HG03342 (cell line): ENCODE measurements around the gene RAI2.
"Not testable (repeated sequence)": the region's sequence is repeated elsewhere in the genome, so short reads cannot be mapped to it uniquely, and the experiment has no call there.

ENCODE experiments used
- ATAC-seq: cut with Tn5 transposase; IDR thresholded peaks from one replicate; pipeline ENCODE4 v1.9.1; 2021; ENCODE audit warnings: mild to moderate bottlenecking, moderate library complexity; ENCODE audit not compliant: unreplicated experiment

RAI2 gene

GRCh38 chrX:17787557-17787956 is 73.5 kb downstream of the RAI2 start:
- no peak for ATAC-seq

- ATAC-seq, result not testable (repeated sequence)
These were observed 74.3 kb downstream of the RAI2 start for GRCh38 chrX:17786554-17787347.

- ATAC-seq, result no peak
These were observed 81.7 kb downstream of the RAI2 start for GRCh38 chrX:17779434-17779833.

- ATAC-seq, result no peak
These were observed 82.1 kb downstream of the RAI2 start for GRCh38 chrX:17778997-17779396.

GRCh38 chrX:17774053-17774452 is 87.0 kb downstream of the RAI2 start:
- no peak for ATAC-seq

- ATAC-seq, result no peak
These were observed 87.7 kb downstream of the RAI2 start for GRCh38 chrX:17773221-17773876.

GRCh38 chrX:17769701-17770269 is 91.3 kb downstream of the RAI2 start:
- no peak for ATAC-seq

GRCh38 chrX:17768997-17769396 is 92.1 kb downstream of the RAI2 start:
- ATAC-seq, result no peak

GRCh38 chrX:17767734-17768133 is 93.4 kb downstream of the RAI2 start:
- ATAC-seq, result no peak

- ATAC-seq, result no peak
These were observed 101.1 kb downstream of the RAI2 start for GRCh38 chrX:17759990-17760389.

- peak; percentile 76 for ATAC-seq
These were observed 102.7 kb downstream of the RAI2 start for GRCh38 chrX:17758382-17758781.

- no peak for ATAC-seq
These were observed 110.7 kb downstream of the RAI2 start for GRCh38 chrX:17750436-17750835.
